ENCODE measurements around the gene CERS6.
"Not testable (repeated sequence)": the region's sequence is repeated elsewhere in the genome, so short reads cannot be mapped to it uniquely, and the experiment has no call there.

CERS6 gene

GRCh38 chr2:168649562-168649961 is 193.5 kb downstream of the CERS6 start:
- no peak for DNase-seq

- DNase-seq = no peak
Measured at GRCh38 chr2:168650139-168650538, 194.1 kb downstream of the CERS6 start.

- no peak for DNase-seq
Measured at GRCh38 chr2:168650781-168651180, 194.7 kb downstream of the CERS6 start.

- DNase-seq = no peak
Measured at GRCh38 chr2:168652997-168653921, 197.2 kb downstream of the CERS6 start.

GRCh38 chr2:168654705-168655104 is 198.6 kb downstream of the CERS6 start:
- DNase-seq = no peak

GRCh38 chr2:168655207-168655606 is 199.1 kb downstream of the CERS6 start:
- no peak for DNase-seq

GRCh38 chr2:168657378-168657777 is 201.3 kb downstream of the CERS6 start:
- DNase-seq = not testable (repeated sequence)

- DNase-seq = no peak
Measured at GRCh38 chr2:168658706-168659105, 202.6 kb downstream of the CERS6 start.

- no peak for DNase-seq
Measured at GRCh38 chr2:168660870-168661862, 205.1 kb downstream of the CERS6 start.

GRCh38 chr2:168661863-168662256 is 205.8 kb downstream of the CERS6 start:
- DNase-seq = no peak

GRCh38 chr2:168662651-168663208 is 206.7 kb downstream of the CERS6 start:
- no peak for DNase-seq

- DNase-seq = no peak
Measured at GRCh38 chr2:168663993-168664392, 207.9 kb downstream of the CERS6 start.

GRCh38 chr2:168664715-168665114 is 208.6 kb downstream of the CERS6 start:
- DNase-seq = not testable (repeated sequence)

GRCh38 chr2:168666339-168666738 is 210.3 kb downstream of the CERS6 start:
- no peak for DNase-seq

GRCh38 chr2:168667156-168667555 is 211.1 kb downstream of the CERS6 start:
- no peak for DNase-seq

GRCh38 chr2:168669151-168669550 is 213.1 kb downstream of the CERS6 start:
- DNase-seq = no peak

GRCh38 chr2:168670478-168670877 is 214.4 kb downstream of the CERS6 start:
- no peak for DNase-seq

- DNase-seq = no peak
Measured at GRCh38 chr2:168671932-168672331, 215.9 kb downstream of the CERS6 start.

GRCh38 chr2:168673265-168674189 is 217.5 kb downstream of the CERS6 start:
- no peak for DNase-seq

GRCh38 chr2:168678153-168678853 is 222.2 kb downstream of the CERS6 start:
- no peak for DNase-seq

- no peak for DNase-seq
Measured at GRCh38 chr2:168679081-168679480, 223.0 kb downstream of the CERS6 start.

All from activated naive CD4-positive, alpha-beta T cell (primary cell).